ENCODE data around the gene SH3GL1.

SH3GL1 gene

GRCh38 chr19:4396949-4397783 is 3.2 kb downstream of the SH3GL1 start:
- no peak for DNase-seq

- DNase-seq, result no peak
Measured at GRCh38 chr19:4393947-4394590, 6.3 kb downstream of the SH3GL1 start.

GRCh38 chr19:4391701-4392483 is 8.5 kb downstream of the SH3GL1 start:
- no peak for DNase-seq

DNA sequence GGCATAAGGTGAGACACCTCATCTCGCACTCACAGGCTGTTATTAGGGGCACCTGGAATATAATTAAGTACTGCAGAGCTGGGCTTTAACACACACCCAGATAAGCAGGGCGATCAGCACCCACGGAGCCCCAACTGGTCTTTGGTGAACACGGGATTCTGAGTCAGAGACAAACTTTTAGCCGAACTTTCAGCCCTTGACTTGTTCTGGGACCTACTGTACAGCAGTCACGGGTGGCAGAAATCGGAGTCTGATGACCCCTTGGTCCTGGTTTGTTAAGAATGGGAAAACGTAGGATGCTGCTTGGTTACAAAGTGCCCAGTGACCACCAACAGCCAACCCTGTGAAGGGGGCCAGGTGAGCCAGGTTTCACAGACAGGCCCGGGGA is 9.0 kb downstream of the SH3GL1 start:
- no peak for DNase-seq

- no peak for DNase-seq
Measured at GRCh38 chr19:4390567-4391305, 9.6 kb downstream of the SH3GL1 start.

DNA sequence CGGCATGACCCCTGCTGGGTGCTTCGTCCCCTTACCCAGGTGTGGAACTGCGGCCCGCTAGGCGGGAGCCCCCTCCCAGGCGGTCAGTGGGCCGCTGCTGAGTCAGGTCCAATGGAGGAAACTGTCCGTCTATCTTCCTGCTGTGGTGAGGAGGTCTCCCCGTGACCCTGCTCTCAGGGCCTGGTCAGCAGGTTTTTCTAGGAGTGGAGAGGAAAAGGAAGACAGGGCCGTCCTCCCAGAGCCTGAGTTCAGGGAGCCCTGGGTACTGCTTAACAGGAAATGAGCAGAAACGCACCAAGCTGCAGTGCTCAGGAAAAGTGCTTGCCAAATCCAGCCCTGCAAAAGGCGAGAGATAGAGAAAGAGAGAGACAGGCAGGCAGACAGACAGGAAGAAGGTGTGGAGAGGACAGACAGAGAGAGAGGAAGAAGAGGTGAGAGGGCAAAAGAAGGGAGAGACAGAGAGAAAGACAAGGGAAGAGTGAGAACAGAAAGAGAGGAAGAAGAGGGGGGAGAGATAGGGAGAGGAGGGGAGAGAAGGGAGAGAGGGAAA is 10.3 kb downstream of the SH3GL1 start:
- DNase-seq, result no peak

GRCh38 chr19:4389511-4390016 is 10.8 kb downstream of the SH3GL1 start:
- DNase-seq, result no peak

DNA sequence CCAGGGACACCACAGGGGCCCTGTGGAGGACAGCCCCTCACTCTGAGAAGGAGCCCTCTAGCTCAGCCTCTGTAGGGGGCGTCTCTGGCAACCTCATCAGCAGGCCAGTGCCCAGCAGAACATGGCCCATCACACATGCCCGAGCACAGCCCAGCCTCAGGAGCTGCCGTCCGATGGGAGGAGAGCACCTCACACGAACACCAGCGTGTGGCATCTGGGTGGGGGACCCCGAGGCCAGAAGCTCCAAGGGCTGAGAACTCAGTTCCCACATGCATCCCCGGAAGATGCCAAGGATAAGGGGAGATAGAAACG is 11.3 kb downstream of the SH3GL1 start:
- no peak for DNase-seq

DNA sequence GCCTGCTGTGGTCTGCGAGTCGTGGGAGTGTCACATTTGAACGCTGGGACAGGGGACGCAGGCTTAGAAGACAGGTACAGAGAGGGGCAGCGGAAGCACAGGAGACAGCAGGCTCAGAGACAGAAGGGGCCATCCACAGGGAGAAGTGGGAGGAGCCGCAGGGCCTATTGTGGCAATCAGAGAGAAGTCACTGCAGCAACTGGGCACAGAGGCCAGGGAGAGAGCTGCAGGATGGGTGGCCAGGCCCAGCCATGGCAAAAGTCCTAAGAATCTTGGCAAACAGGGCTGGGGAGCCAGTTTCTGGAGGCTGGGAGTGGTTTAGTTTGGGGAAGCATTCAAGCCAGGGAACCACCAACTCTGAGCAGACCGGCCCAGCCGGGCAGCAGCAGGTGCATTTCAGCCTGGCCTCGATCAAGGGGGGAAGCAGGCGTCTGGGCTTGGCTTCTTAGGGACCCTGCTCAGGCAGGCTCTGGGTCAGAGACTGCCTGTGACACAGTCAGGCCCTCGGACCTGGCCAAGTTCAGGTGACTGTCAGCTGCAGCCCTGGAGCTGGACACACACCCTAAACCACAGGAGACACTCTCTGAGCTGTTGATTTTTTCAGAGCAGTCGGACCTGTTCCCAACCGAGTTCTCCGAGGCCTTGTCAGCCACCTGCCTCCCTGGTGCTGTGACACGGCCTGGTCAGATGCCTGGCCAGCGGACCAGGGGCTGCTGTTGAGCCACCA is 11.8 kb downstream of the SH3GL1 start:
- DNase-seq, result no peak

GRCh38 chr19:4386041-4386782 is 14.1 kb downstream of the SH3GL1 start:
- DNase-seq, result no peak

DNA sequence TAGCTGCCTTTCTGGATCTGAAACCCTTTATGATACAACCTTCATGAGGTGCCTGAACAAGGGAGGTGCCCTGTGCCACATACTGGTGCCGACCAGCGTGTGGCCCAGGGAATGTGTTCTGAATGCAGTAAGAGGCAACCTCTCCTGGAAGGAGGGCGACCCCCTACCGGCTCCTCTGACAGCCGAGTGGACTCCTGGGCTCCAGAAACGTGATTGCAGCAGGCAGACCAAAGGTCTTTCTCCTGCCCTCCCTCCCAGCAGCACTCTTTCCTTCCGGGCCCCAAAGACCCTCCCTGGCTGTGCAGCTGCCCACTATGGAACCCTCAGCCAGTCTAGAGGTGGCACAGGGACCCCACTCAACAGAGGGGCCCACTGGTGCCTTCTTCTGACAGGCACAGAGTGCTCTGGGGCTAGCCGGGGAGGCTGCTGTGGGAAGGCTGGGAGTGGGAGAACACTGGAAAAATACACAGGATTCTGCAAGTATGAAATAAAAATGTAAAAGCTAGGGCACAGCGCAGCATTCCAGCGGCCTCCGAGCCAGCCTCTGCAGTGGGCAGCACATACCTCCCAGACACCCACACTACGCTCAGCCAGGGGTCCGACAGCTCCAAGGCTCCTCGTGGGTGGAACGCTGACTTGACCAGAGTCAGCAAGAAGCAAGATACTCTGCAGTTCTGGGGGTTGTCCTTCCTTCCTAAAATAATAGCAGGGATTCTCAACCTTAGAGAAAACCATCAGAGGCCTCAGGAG is 14.9 kb downstream of the SH3GL1 start:
- no peak for DNase-seq

DNA sequence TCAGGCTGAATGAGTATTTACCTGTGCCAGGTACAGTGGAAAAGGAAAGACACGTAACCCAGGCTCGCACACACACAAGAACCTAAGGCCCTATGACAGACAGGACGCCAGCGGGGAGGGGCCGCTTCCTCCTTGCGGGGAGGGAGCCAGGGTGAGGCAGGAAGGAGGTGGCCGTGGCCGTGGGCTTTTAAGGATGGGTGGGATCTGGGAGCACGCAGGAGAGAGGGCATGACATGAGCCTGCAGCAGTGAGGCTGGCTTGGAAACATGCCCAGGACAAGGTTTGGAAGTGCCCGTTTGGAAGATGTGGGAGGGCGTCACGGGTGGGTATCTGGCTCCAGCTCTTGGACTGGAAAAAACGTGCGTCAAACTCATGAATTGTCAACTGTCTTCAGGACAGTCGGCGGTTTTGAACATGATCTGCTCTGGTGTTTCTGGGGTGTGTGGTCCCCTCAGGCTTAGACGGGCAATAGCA is 20.1 kb downstream of the SH3GL1 start:
- no peak for DNase-seq

- DNase-seq, result peak in 1 of 2 experiments; percentile 51
Measured at GRCh38 chr19:4379383-4380253, 20.7 kb downstream of the SH3GL1 start.

DNA sequence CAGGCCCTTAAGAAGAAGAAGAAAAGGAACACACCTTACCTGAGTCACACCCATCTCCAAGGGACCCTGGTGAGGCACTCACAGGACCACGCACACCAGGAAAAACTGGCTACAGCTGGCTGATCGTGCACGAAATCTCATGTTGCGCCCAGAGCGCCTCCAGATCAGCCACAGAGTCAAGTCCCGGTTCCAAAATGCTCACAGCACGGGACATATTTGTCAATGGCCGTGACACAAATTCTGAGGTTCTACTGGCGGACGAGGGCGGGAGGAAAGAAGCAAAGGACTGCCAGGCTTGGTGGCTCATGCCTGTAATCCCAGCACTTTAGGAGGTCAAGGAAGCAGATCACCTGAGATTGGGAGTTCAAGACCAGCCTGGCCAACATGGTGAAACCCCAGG is 21.5 kb downstream of the SH3GL1 start:
- DNase-seq, result no peak

GRCh38 chr19:4376991-4377781 is 23.2 kb downstream of the SH3GL1 start:
- no peak for DNase-seq

GRCh38 chr19:4376671-4376990 is 23.7 kb downstream of the SH3GL1 start:
- no peak for DNase-seq

DNA sequence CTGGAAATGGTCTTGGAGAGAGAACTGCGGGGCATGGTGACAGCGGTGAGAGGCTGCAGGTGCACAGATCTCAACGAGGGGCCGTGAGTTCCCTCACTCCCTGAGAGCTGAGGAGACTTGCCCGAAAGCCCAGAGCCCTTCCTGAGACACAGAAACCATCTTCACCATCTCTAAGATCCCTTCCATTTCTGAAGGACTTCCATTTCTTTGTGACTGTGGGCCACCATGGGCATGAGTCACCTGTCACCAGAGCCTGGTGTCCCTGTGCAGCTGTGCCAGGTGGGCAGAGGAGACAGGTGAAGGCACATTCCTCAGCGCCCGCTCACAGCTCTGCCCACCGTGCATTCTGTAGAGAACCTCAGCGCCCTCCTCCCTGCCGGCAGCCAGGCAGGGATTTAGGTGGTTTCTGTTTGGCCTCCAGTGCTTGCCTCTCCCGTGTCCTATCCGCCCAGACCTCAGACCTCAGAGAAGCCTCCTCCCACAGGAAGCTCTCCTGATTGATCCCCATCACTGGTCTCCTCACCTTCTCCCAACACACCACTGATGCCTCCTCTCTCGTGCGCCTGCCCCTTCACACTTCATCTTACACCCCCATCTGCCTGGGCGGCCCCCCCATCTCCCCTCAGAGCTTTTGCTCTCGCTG is 24.2 kb downstream of the SH3GL1 start:
- peak in 1 of 2 experiments; percentile 30 for DNase-seq

Measured in NCI-H526 (cell line).